Large intestine (tissue), 3 donors: ENCODE measurements around the gene MAP6. TPM values are rescaled to one million over a fixed set of nuclear protein-coding genes. Genes with fewer than 3 reads are reported as not detected.

Experiments
- DNase-seq, 2 donors: peaks; one replicate each; pipeline versions ENCODE4 v3.0.0 to v3.0.0-alpha.2; 2013
- H3K27ac ChIP-seq: one replicate; pipeline ENCODE4 v1.5.1; 2013; ENCODE audit warnings: low read length
- H3K27me3 ChIP-seq: 2 replicates; pipeline ENCODE4 v1.6.1; 2013; ENCODE audit warnings: low read length; ENCODE audit not compliant: control insufficient read depth, insufficient read depth
- H3K36me3 ChIP-seq: 2 replicates; pipeline ENCODE4 v1.6.1; 2013; ENCODE audit warnings: low read length; ENCODE audit not compliant: control insufficient read depth, insufficient read depth
- H3K4me1 ChIP-seq: one replicate; pipeline ENCODE4 v1.6.1; 2013; ENCODE audit warnings: low read length; ENCODE audit not compliant: control insufficient read depth, insufficient read depth
- H3K4me3 ChIP-seq: one replicate; pipeline ENCODE4 v1.5.1; 2013; ENCODE audit warnings: low read length
- H3K9me3 ChIP-seq: one replicate; pipeline ENCODE4 v1.6.1; 2013; ENCODE audit warnings: mild to moderate bottlenecking, low read depth, low read length, moderate library complexity; ENCODE audit not compliant: control insufficient read depth
- WGBS: methylation state at CpG from one replicate; pipeline ENCODE4 v1.1.5; 2013; ENCODE audit warnings: low lambda C conversion rate; ENCODE audit not compliant: insufficient coverage; 5-methylcytosine and 5-hydroxymethylcytosine counted together
- polyA plus RNA-seq: library from polyadenylated mRNA; unstranded; fragments of 120-200 nt; gene quantifications from one replicate; pipeline ENCODE4 v1.2.1, GENCODE V29; 2013

The MAP6 gene
- polyA plus RNA-seq, 1 donor, result 20.1 TPM

- DNase-seq, result no peak
- no peak overlapping the region for H3K27ac ChIP-seq
- WGBS, result 100% methylated on average over 1 of the region's 2 CpGs
These were observed 36.4 kb downstream of the MAP6 start for GRCh38 chr11:75632450-75632849.

GRCh38 chr11:75631086-75631730 is 37.6 kb downstream of the MAP6 start:
- Histone ChIP-seq H3K9me3 (no peaks in the 10 kb centered on the region), H3K27ac (no peak overlapping the region), H3K27me3 (no peaks in the 10 kb centered on the region), H3K36me3 (no peaks in the 10 kb centered on the region), H3K4me3 (no peak overlapping the region), H3K4me1 (peaks cover 32% of the 10 kb centered on the region)
- WGBS, result no CpG with 5 or more reads among the region's 2 CpGs
- DNase-seq, result no peak

More at GRCh38 chr11:75632450-75632849, 36.4 kb downstream of the MAP6 start:
- H3K27me3 ChIP-seq, result no peaks in the 10 kb centered on the region
- H3K4me3 ChIP-seq, result no peak overlapping the region
- H3K36me3 ChIP-seq, result no peaks in the 10 kb centered on the region
- H3K9me3 ChIP-seq, result no peaks in the 10 kb centered on the region
- H3K4me1 ChIP-seq, result peaks cover 32% of the 10 kb centered on the region

GRCh38 chr11:75627906-75628668 is 40.8 kb downstream of the MAP6 start:
- no peaks in the 10 kb centered on the region for H3K9me3 ChIP-seq
- no peak for DNase-seq
- no peak overlapping the region for H3K27ac ChIP-seq
- no peaks in the 10 kb centered on the region for H3K27me3 ChIP-seq
- H3K36me3 ChIP-seq, result no peaks in the 10 kb centered on the region
- H3K4me3 ChIP-seq, result no peak overlapping the region
- H3K4me1 ChIP-seq, result peaks cover 4% of the 10 kb centered on the region
- no CpG with 5 or more reads among the region's 11 CpGs for WGBS

GRCh38 chr11:75626889-75627529 is 41.8 kb downstream of the MAP6 start:
- no peak for DNase-seq
- no CpG with 5 or more reads among the region's 8 CpGs for WGBS
- H3K4me1 ChIP-seq, result no peaks in the 10 kb centered on the region
- no peaks in the 10 kb centered on the region for H3K36me3 ChIP-seq
- H3K27ac ChIP-seq, result no peak overlapping the region
- no peaks in the 10 kb centered on the region for H3K9me3 ChIP-seq
- H3K27me3 ChIP-seq, result no peaks in the 10 kb centered on the region
- H3K4me3 ChIP-seq, result no peak overlapping the region

- Histone ChIP-seq H3K4me3 (no peak overlapping the region), H3K27ac (no peak overlapping the region), H3K27me3 (no peaks in the 10 kb centered on the region), H3K9me3 (no peaks in the 10 kb centered on the region), H3K36me3 (no peaks in the 10 kb centered on the region), H3K4me1 (no peaks in the 10 kb centered on the region)
- DNase-seq, result no peak
- WGBS, result no CpG with 5 or more reads among the region's 8 CpGs
These were observed 42.6 kb downstream of the MAP6 start for GRCh38 chr11:75625991-75626888.

- no CpG with 5 or more reads among the region's 4 CpGs for WGBS
These were observed 43.8 kb downstream of the MAP6 start for GRCh38 chr11:75625021-75625420.

GRCh38 chr11:75616281-75616680 is 52.6 kb downstream of the MAP6 start:
- Histone ChIP-seq H3K4me3 (no peak overlapping the region), H3K27me3 (no peaks in the 10 kb centered on the region), H3K27ac (no peak overlapping the region), H3K9me3 (peaks cover 5% of the 10 kb centered on the region), H3K36me3 (no peaks in the 10 kb centered on the region), H3K4me1 (peaks cover 4% of the 10 kb centered on the region)
- no peak for DNase-seq
- WGBS, result 50% methylated on average over 2 of the region's 5 CpGs

More at GRCh38 chr11:75625021-75625420, 43.8 kb downstream of the MAP6 start:
- no peaks in the 10 kb centered on the region for H3K27me3 ChIP-seq
- H3K27ac ChIP-seq, result no peak overlapping the region
- DNase-seq, result no peak
- H3K4me3 ChIP-seq, result no peak overlapping the region
- H3K4me1 ChIP-seq, result no peaks in the 10 kb centered on the region
- no peaks in the 10 kb centered on the region for H3K9me3 ChIP-seq
- H3K36me3 ChIP-seq, result no peaks in the 10 kb centered on the region

GRCh38 chr11:75615751-75616150 is 53.1 kb downstream of the MAP6 start:
- Histone ChIP-seq H3K27ac (no peak overlapping the region), H3K4me1 (peaks cover 4% of the 10 kb centered on the region), H3K4me3 (no peak overlapping the region), H3K27me3 (no peaks in the 10 kb centered on the region), H3K9me3 (peaks cover 5% of the 10 kb centered on the region), H3K36me3 (no peaks in the 10 kb centered on the region)
- DNase-seq, result no peak
- WGBS, result no CpG with 5 or more reads among the region's 7 CpGs

- no peaks in the 10 kb centered on the region for H3K36me3 ChIP-seq
- peaks cover 4% of the 10 kb centered on the region for H3K4me1 ChIP-seq
- WGBS, result no CpG with 5 or more reads among the region's 3 CpGs
- H3K4me3 ChIP-seq, result no peak overlapping the region
- no peak overlapping the region for H3K27ac ChIP-seq
- H3K9me3 ChIP-seq, result no peaks in the 10 kb centered on the region
- DNase-seq, result no peak
- H3K27me3 ChIP-seq, result no peaks in the 10 kb centered on the region
These were observed 57.0 kb downstream of the MAP6 start for GRCh38 chr11:75611823-75612222.

- no peak for DNase-seq
- Histone ChIP-seq H3K27me3 (no peaks in the 10 kb centered on the region), H3K9me3 (no peaks in the 10 kb centered on the region), H3K36me3 (no peaks in the 10 kb centered on the region), H3K4me3 (no peak overlapping the region), H3K4me1 (no peaks in the 10 kb centered on the region), H3K27ac (no peak overlapping the region)
- no CpG with 5 or more reads among the region's 8 CpGs for WGBS
These were observed 62.7 kb downstream of the MAP6 start for GRCh38 chr11:75606099-75606498.
